ENCODE measurements around the gene PPP1R14B. TPM values are rescaled to one million over a fixed set of nuclear protein-coding genes. Genes with fewer than 3 reads are reported as not detected.

Gene PPP1R14B
- total RNA-seq, 1 donor from 2014 or later = 129 TPM

DNA sequence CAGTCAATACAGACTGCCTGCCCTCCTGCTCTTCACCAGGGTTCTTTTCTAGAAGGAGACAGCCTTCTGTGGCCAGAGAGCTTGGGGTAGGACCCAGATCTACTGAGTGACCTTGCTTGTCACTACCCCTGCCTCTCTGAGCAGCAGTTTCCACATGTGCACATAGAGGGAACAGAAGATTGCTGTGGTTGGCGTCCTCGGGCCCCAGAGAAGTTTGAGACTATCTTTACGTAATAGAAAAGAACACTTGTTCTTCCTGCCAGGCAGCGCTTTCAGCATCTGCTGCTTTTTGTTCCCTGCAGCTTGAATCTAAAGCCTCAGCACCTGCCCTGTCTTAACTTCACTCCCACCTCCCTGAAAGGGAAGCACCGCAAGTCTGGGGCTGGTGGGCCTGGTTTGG, 7.7 kb downstream of the PPP1R14B start:
- no peak for DNase-seq (ENCODE audit: missing footprints)
- intact Hi-C loops (cut with DNase I) = no loop called here
- ATAC-seq = no peak

- ATAC-seq (no peak), DNase-seq (ENCODE audit: missing footprints) (no peak)
- intact Hi-C loops (cut with DNase I) = no loop called here
Observed at GRCh38 chr11:64238076-64238475, 8.7 kb downstream of the PPP1R14B start.

GRCh38 chr11:64237484-64237951, 9.2 kb downstream of the PPP1R14B start:
- ATAC-seq (no peak), DNase-seq (ENCODE audit: missing footprints) (no peak)
- intact Hi-C loops (cut with DNase I) = no loop called here

GRCh38 chr11:64235437-64236161, 11.1 kb downstream of the PPP1R14B start:
- DNase-seq (ENCODE audit: missing footprints) = no peak
- intact Hi-C loops (cut with DNase I) = no loop called here
- no peak for ATAC-seq

GRCh38 chr11:64234647-64235379, 11.9 kb downstream of the PPP1R14B start:
- ATAC-seq (peak; percentile 34), DNase-seq (ENCODE audit: missing footprints) (peak; percentile 82)
- intact Hi-C loops (cut with DNase I) = no loop called here

DNA sequence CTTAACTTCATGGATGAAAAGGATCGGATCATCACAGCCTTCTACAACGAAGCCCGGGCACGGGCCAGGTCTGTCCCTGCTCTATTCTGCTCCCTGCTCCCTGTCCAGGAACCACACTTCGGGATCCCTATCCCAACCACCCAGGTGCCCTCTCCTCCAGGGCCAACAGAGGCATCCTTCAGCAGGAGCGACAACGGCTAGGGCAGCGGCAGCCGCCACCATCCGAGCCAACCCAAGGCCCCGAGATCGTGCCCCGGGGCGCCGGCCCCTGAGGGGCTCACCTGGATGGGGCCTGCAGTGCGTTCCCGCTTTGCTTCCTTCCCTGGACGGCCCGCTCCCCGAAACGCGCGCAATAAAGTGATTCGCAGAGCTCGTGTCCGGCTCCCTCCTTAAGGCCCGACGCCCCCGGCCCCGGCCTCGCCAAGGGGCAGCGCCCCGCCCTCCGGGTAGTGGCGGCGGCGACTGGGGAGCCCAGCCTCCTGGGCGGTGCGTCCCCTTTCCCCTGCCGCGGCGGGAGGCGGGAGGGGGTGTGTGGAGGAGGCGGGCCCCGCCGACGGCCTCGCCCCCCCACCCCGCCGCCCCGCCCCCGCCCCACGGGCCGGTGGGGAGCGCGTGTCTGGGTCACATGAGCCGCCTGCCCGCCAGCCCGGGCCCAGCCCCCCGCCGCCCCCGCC, 12.7 kb downstream of the PPP1R14B start, which contains the start of gene VEGFB:
VEGFB (plus strand) TSS at position 672 of the 674 bp plus-strand sequence. CDS start 250 bp downstream, outside the sequence.
- peak; percentile 74 for ATAC-seq
- intact Hi-C loops (cut with DNase I) = no loop called here
- DNase-seq (ENCODE audit: missing footprints) = peak; percentile 90

DNA sequence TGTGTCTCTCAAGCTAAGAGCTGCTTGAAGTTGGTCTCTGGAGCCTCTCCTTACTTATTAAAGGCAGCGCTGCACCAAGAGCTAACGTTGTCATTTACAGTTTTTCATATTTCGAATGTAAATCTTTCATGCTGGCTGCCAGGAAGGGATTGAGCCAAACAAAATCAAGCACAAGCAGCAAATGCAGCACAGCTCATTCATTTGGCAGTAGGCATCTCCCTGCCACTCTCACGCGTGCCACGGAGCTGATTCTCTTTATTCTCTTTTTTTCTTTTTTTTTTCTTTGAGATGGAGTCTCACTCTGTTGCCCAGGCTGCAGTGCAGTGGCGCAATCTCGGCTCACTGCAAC, 13.8 kb downstream of the PPP1R14B start:
- ATAC-seq (no peak), DNase-seq (ENCODE audit: missing footprints) (no peak)
- intact Hi-C loops (cut with DNase I) = no loop called here

DNA sequence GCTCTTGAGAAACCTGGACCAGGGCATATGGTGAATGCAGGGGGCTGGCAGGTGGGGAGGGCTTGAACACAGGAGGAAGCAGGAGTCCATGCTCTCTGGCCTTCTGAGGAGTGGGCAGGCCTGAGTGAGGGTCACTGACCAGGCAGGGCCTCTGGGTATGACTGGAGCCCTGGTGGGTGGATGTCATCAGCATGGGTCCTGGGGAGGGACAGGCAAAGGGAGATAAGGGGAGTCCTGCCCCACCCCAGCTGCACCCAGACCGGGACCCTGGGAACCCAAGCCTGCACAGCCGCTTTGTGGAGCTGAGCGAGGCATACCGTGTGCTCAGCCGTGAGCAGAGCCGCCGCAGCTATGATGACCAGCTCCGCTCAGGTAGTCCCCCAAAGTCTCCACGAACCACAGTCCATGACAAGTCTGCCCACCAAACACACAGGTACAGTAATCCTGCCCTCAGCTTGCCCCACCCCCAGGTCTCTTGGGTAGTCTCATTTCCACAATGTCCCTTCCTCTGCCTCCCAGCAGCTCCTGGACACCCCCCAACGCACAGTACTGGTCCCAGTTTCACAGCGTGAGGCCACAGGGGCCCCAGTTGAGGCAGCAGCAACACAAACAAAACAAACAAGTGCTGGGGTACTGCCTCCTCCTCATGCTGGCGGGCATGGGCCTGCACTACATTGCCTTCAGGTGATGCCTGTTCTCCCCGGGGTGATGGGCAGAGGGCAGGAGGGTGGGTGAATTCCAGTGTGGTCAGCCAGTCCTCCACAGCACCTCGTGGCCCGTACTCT, 14.4 kb downstream of the PPP1R14B start:
- no peak for ATAC-seq
- DNase-seq (ENCODE audit: missing footprints) = no peak
- intact Hi-C loops (cut with DNase I) = no loop called here

- intact Hi-C loops (cut with DNase I) = no loop called here
- DNase-seq (ENCODE audit: missing footprints) (no peak), ATAC-seq (no peak)
Observed at GRCh38 chr11:64231546-64231945, 15.2 kb downstream of the PPP1R14B start.

GRCh38 chr11:64230985-64231365, 15.8 kb downstream of the PPP1R14B start:
- intact Hi-C loops (cut with DNase I) = no loop called here
- DNase-seq (ENCODE audit: missing footprints) (no peak), ATAC-seq (no peak)

GRCh38 chr11:64230171-64230984, 16.4 kb downstream of the PPP1R14B start, which contains the start of gene DNAJC4:
Gene DNAJC4 (plus strand): TSS chr11:64230548. CDS start chr11:64230855, 307 bp downstream.
- peak; percentile 96 for DNase-seq (ENCODE audit: missing footprints)
- ATAC-seq = peak; percentile 64
- intact Hi-C loops (cut with DNase I) = no loop called here

DNA sequence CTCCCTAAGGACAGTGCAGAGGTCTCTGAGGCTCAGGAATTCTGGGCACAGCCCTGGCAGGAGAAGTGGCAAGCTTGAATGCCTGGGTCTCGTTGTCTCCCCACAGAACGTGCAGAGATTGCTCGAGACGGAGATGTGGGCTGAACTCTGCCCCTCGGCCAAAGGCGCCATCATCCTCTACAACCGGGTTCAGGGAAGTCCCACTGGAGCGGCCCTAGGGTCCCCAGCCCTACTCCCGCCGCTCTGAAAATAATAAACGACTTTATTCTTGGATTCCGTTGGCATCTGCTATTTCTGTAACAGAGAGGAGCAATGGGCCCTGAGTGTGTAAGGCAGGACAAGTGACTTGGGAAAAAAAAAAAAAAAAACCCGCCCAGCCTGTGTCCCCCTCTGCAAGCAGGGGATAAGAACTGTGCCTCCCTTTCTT, 17.0 kb downstream of the PPP1R14B start:
- DNase-seq (ENCODE audit: missing footprints) (no peak), ATAC-seq (no peak)
- intact Hi-C loops (cut with DNase I) = no loop called here

DNA sequence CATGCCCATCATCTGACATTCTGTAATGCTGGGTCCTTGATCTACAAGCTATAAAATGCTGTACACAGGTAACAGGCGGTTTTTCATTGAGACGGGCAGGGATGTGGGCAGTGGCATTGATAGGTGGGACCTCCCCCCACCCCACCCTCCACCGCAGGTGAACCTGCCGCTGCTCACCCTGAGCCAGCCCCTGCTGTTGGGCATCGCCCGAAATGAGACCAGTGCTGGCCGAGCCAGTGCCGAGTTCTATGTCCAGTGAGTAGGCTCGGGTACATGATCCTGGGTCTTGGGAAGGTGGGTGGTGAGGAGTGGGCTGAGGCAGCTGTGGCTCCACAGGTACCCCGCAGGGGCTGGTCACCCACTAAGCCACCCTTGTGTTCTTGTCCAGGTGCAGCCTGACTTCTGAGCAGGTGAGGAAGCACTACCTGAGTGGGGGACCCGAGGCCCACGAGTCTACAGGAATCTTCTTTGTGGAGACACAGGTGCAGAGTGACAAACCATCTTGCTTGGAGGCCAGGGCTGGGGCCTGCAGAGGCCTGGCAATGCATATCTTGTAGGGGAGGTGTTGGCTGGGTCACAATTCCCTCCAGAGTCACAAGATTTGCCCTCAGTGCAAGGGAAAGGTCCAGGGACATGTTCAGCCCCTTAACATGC, 17.5 kb downstream of the PPP1R14B start:
- no peak for ATAC-seq
- intact Hi-C loops (cut with DNase I) = no loop called here
- DNase-seq (ENCODE audit: missing footprints) = no peak

DNA sequence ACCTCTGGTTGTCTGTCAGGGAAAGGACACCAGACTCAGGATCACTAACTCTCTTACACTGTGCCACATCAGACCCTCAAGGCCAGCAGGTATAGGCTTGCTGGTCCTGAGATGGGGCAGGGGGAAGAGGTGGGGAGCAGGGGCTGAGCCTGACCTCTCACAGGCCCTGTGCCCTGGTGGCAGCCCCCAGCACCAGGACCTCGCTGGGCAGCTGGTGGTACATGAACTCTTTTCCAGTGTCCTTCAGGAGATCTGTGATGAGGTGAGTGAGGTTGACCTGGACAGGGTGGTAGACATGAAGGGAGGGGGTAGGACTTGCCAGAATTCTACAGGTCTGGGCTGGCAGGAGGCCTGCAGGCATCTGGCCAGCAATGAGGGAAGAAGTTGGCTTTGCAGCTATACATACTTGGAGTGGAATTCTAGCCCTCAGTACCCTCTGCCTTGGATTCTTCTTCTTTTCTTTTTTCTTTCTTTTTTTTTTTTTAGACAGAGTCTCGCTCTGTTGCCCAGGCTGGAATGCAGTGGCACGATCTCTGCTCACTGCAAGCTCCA, 19.3 kb downstream of the PPP1R14B start:
- DNase-seq (ENCODE audit: missing footprints) (no peak), ATAC-seq (no peak)
- intact Hi-C loops (cut with DNase I) = no loop called here

- peak; percentile 87 for DNase-seq (ENCODE audit: missing footprints)
- intact Hi-C loops (cut with DNase I) = loop anchor here (1.0 kb wide), 1 partner anchor 41 kb away; no protein-coding TSS in a partner anchor
- ATAC-seq = peak; percentile 42
Observed at GRCh38 chr11:64226507-64227051, 20.2 kb downstream of the PPP1R14B start.

DNA sequence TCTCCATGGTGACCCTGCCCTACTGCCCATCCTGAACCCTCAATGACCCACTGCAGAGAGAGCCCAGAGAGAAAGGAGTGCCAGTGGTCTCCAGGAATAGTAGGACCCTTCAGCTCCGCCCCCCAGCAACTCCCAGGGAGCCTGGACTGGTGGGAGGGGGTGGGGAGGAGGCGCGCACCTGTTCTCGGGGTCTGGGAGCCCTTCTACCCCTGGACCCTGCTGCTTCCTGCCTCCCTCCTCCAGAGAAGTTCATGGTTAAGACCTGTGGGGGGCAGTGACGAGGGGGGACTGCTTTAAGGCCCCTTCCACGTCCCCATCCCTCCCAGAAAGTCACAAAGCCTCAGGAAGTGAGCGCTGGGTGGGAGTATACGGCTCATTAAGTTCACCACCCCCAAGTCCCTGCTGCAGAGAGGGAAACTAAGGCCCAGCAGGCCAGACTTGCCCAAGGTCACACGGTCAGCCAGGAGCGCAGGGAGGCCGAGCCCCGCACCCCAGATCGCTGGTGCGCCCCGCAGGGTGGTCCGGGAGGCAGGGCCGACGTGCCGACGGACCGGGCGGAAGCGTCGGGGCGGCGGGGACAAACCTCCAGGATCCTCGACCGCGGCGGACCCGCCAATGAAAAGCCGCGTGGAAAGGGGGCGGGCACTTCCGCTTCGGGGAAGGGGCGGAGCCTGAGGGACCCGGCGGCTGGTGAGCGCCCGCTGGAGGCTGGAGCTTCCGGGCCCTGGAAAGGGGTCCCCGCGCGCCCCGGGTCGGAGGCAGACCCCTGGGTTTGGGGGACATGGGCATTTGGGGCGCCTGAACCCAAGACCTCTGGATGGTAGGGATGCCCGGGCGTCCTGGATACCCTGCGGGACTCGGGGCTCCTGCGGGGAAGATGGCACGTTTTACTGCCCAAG, 20.9 kb downstream of the PPP1R14B start, which contains the start of the genes NUDT22 and TRPT1:
NUDT22 (plus strand) TSS at position 667 of the 899 bp plus-strand sequence. CDS start 379 bp downstream, outside the sequence.
TRPT1 (minus strand) TSS at position 579 of the 899 bp plus-strand sequence; CDS start at position 253, 326 bp downstream.
- DNase-seq (ENCODE audit: missing footprints) (peak; percentile 94), ATAC-seq (peak; percentile 87)
- intact Hi-C loops (cut with DNase I) = loop anchor here (1.0 kb wide), 1 partner anchor 41 kb away; no protein-coding TSS in a partner anchor

Measured in Right ventricle myocardium inferior (tissue), 1 donor.